ENCODE measurements around the gene RPS15.

GRCh38 chr19:1481893-1482360, 43.7 kb downstream of the RPS15 start:
- TF ChIP-seq, protein P1, sequence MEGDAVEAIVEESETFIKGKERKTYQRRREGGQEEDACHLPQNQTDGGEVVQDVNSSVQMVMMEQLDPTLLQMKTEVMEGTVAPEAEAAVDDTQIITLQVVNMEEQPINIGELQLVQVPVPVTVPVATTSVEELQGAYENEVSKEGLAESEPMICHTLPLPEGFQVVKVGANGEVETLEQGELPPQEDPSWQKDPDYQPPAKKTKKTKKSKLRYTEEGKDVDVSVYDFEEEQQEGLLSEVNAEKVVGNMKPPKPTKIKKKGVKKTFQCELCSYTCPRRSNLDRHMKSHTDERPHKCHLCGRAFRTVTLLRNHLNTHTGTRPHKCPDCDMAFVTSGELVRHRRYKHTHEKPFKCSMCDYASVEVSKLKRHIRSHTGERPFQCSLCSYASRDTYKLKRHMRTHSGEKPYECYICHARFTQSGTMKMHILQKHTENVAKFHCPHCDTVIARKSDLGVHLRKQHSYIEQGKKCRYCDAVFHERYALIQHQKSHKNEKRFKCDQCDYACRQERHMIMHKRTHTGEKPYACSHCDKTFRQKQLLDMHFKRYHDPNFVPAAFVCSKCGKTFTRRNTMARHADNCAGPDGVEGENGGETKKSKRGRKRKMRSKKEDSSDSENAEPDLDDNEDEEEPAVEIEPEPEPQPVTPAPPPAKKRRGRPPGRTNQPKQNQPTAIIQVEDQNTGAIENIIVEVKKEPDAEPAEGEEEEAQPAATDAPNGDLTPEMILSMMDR (IDR thresholded peaks at IDR 0.05), result no peak
- no peak for TF ChIP-seq POLR2A (IDR thresholded peaks at IDR 0.05)

Measured in body of pancreas (tissue), 4 donors.